Esophagus squamous epithelium (tissue), 5 donors: Measurements from ENCODE around the gene SUV39H2. TPM values are rescaled to one million over a fixed set of nuclear protein-coding genes. Genes with fewer than 3 reads are reported as not detected.
"Not testable (repeated sequence)": the region's sequence is repeated elsewhere in the genome, so short reads cannot be mapped to it uniquely, and the experiment has no call there.

Experiments used
- DNase-seq: peaks from one replicate; lab custom pipeline; 2025; lab: John Stamatoyannopoulos, UW
- H3K27ac ChIP-seq, 4 donors: fragments of 200-600 bp; sonication (generic); one replicate each; pipeline ENCODE4 v1.5.1; 2016 to 2019; ENCODE audit warnings: mild to moderate bottlenecking in 1 of 4
- H3K27me3 ChIP-seq, 4 donors: fragments of 200-600 bp; sonication (generic); 1 replicate in 3 of 4; 2 replicates in 1 of 4; pipeline versions ENCODE4 v1.5.1 to v1.6.0; 2017 to 2021; ENCODE audit warnings: antibody characterized with exemption in 1 of 4
- H3K36me3 ChIP-seq, 3 donors: fragments of 200-600 bp; sonication (generic); one replicate each; pipeline ENCODE4 v1.5.1; 2016 to 2019
- H3K4me1 ChIP-seq, 3 donors: fragments of 200-600 bp; sonication (generic); one replicate each; pipeline ENCODE4 v1.5.1; 2017 to 2019
- H3K4me3 ChIP-seq, 4 donors: fragments of 200-600 bp; sonication (generic); 1 replicate in 3 of 4; 2 replicates in 1 of 4; pipeline ENCODE4 v1.5.1; 2016 to 2019; ENCODE audit warnings: mild to moderate bottlenecking in 2 of 4, moderate library complexity in 1 of 4
- H3K9me3 ChIP-seq, 3 donors: fragments of 200-600 bp; sonication (generic); one replicate each; pipeline ENCODE4 v1.5.1; 2016 to 2019
- CTCF ChIP-seq, 6 experiments: fragments of 450-650 bp in 4 of 6; fragments of 200-600 bp in 2 of 6; sonication (generic) in 2 of 6; IDR thresholded peaks; one replicate each; pipeline ENCODE4 v1.5.1; 2016 to 2019; ENCODE audit warnings: antibody characterized with exemption in 6 of 6, mild to moderate bottlenecking in 4 of 6, moderate library complexity in 4 of 6
- POLR2A ChIP-seq, 4 donors: fragments of 450-650 bp; IDR thresholded peaks; one replicate each; pipeline ENCODE4 v1.6.1; 2017; ENCODE audit warnings: antibody characterized with exemption in 4 of 4, mild to moderate bottlenecking in 4 of 4, moderate library complexity in 3 of 4
- WGBS, 2 donors: methylation state at CpG; one replicate each; pipeline ENCODE4 v1.1.5; 2018; 5-methylcytosine and 5-hydroxymethylcytosine counted together
- intact Hi-C: fragments of 100-400 bp; cut with DNase I; formaldehyde crosslinking; loops from one replicate; pipeline ENCODE4 v1.15.0; 2022
- total RNA-seq, 4 donors: library from RNA; depleted of rRNA; stranded (reverse); fragments of >200 nt; gene quantifications; one replicate each; pipeline ENCODE4 v1.1.0, GENCODE V29; 2016
- donor health status: DM: yes; HTN: yes; CAD: no.

SUV39H2 gene
- total RNA-seq, 4 donors from 2014 or later, result 5.6 to 13.2 (median 8.9) TPM

- Histone ChIP-seq H3K4me1 (no peaks in the 10 kb centered on the region), H3K9me3 (no peaks in the 10 kb centered on the region), H3K36me3 (peaks cover 0 to 91% (median 7%) of the 10 kb centered on the region in 3 donors), H3K4me3 (no peak overlapping the region), H3K27me3 (no peaks in the 10 kb centered on the region), H3K27ac (no peak overlapping the region)
- DNase-seq, result no peak
- intact Hi-C loops, result no loop called here
- no peak for TF ChIP-seq POLR2A (IDR thresholded peaks at IDR 0.05)
- no peak for TF ChIP-seq CTCF (IDR thresholded peaks at IDR 0.05)
Observed at GRCh38 chr10:14859775-14860174, 18.9 kb upstream of the SUV39H2 start.

GRCh38 chr10:14860791-14861190, 17.9 kb upstream of the SUV39H2 start:
- intact Hi-C loops, result no loop called here
- Histone ChIP-seq H3K4me1 (no peaks in the 10 kb centered on the region), H3K4me3 (no peak overlapping the region), H3K27ac (no peak overlapping the region), H3K9me3 (no peaks in the 10 kb centered on the region), H3K27me3 (no peaks in the 10 kb centered on the region), H3K36me3 (peaks cover 0 to 86% (median 7%) of the 10 kb centered on the region in 3 donors)
- WGBS, 2 donors, result 100% methylated on average over 1 of the region's 1 CpG
- no peak for DNase-seq
- TF ChIP-seq POLR2A (IDR thresholded peaks at IDR 0.05) (no peak), CTCF (IDR thresholded peaks at IDR 0.05) (no peak)

DNA sequence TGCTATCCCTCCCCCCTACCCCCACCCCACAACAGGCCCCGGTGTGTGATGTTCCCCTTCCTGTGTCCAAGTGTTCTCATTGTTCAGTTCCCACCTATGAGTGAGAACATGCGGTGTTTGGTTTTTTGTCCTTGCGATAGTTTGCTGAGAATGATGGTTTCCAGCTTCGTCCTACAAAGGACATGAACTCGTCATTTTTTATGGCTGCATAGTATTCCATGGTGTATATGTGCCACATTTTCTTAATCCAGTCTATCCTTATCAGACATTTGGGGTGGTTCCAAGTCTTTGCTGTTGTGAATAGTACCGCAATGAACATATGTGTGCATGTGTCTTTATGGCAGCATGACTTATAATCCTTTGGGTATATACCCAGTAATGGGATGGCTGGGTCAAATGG, 14.2 kb upstream of the SUV39H2 start:
- WGBS, 2 donors, result 95% methylated on average over 4 to 6 of the region's 6 CpGs
- H3K27me3 ChIP-seq, DNase-seq, intact Hi-C loops, H3K4me1 ChIP-seq, H3K4me3 ChIP-seq, H3K9me3 ChIP-seq, H3K27ac ChIP-seq: not testable (repeated sequence)
- H3K36me3 ChIP-seq, result peaks cover 0 to 88% (median 9%) of the 10 kb centered on the region in 3 donors

- intact Hi-C loops, H3K4me3 ChIP-seq, DNase-seq, H3K4me1 ChIP-seq, H3K27ac ChIP-seq, H3K27me3 ChIP-seq, H3K9me3 ChIP-seq: not testable (repeated sequence)
- WGBS, 2 donors, result 90 to 97% methylated on average over 3 of the region's 3 CpGs
- peaks cover 0 to 92% (median 13%) of the 10 kb centered on the region in 3 donors for H3K36me3 ChIP-seq
Observed at GRCh38 chr10:14864871-14865270, 13.8 kb upstream of the SUV39H2 start.

DNA sequence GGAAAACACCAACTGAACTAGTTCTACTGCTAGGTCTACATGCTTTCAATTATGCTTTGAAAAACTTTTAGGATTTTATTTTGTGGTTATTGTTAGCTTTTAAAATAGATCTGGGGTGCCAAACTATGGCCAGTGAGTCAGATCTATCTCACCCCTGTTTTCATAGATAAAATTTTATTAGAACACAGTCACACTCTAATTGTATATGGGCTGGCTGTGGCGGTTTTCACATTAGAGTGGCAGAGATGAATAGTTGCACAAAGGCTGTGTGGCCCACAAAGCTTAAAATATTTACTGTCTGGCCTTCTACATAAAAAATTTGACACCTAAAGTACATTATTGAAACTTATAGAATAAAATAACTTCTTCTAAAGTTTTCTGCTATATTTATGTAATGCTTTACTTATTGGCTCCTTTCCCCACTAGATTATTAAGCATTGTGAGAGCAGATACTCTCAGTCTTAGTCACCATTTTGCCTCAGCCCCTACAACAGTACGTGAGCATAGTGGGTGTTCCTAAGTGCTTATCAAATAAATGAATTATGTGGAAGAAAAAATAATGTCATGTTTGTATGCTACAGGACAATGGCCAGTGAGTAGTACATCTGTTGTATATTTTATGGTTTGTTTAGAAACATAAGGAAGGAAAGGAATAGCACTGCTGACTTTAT, 5.4 kb upstream of the SUV39H2 start:
- 41 to 53% methylated on average over 2 of the region's 2 CpGs for WGBS, 2 donors
- H3K36me3 ChIP-seq, result peaks cover 0 to 33% (median 9%) of the 10 kb centered on the region in 3 donors
- H3K4me1 ChIP-seq, result peaks cover 0 to 15% (median 10%) of the 10 kb centered on the region in 3 donors
- no peak for TF ChIP-seq POLR2A (IDR thresholded peaks at IDR 0.05)
- TF ChIP-seq CTCF (IDR thresholded peaks at IDR 0.05), result no peak
- no peaks in the 10 kb centered on the region for H3K9me3 ChIP-seq
- DNase-seq, result no peak
- H3K4me3 ChIP-seq, result no peak overlapping the region
- H3K27ac ChIP-seq, result no peak overlapping the region
- no peaks in the 10 kb centered on the region for H3K27me3 ChIP-seq
- intact Hi-C loops, result loop anchor here (10.0 kb wide), 1 partner anchor 82 kb away; the partner anchor contains the start of genes DCLRE1C and MEIG1

GRCh38 chr10:14875941-14876340, 2.7 kb upstream of the SUV39H2 start:
- intact Hi-C loops, result loop anchor here (10.0 kb wide), 1 partner anchor 79 kb away; the partner anchor contains the start of genes DCLRE1C and MEIG1
- WGBS, 2 donors, result 86 to 90% methylated on average over 12 of the region's 12 CpGs
- Histone ChIP-seq H3K36me3 (peaks cover 0 to 8% (median 0%) of the 10 kb centered on the region in 3 donors), H3K27me3 (no peaks in the 10 kb centered on the region), H3K9me3 (no peaks in the 10 kb centered on the region), H3K4me1 (peaks cover 0 to 31% (median 15%) of the 10 kb centered on the region in 3 donors), H3K4me3 (no peak overlapping the region), H3K27ac (no peak overlapping the region)
- no peak for DNase-seq
- TF ChIP-seq CTCF (IDR thresholded peaks at IDR 0.05), result no peak
